Skeletal muscle tissue (tissue), 4 donors: ENCODE data around the gene PLCD1. TPM values are rescaled to one million over a fixed set of nuclear protein-coding genes. Genes with fewer than 3 reads are reported as not detected.

Experiments used
- H3K27ac ChIP-seq: one replicate; pipeline ENCODE4 v1.7.0; 2013; ENCODE audit warnings: mild to moderate bottlenecking, low read depth, low read length, inconsistent platforms
- H3K27me3 ChIP-seq, 3 donors: one replicate each; pipeline ENCODE4 v1.7.0; 2013; ENCODE audit warnings: low read length in 3 of 3; ENCODE audit not compliant: control insufficient read depth in 3 of 3, insufficient read depth in 3 of 3
- H3K36me3 ChIP-seq, 3 donors: one replicate each; pipeline ENCODE4 v1.7.0; 2013; ENCODE audit warnings: low read length in 3 of 3; ENCODE audit not compliant: control insufficient read depth in 3 of 3, insufficient read depth in 3 of 3
- H3K4me1 ChIP-seq, 3 donors: one replicate each; pipeline ENCODE4 v1.7.0; 2013; ENCODE audit warnings: low read length in 3 of 3, mild to moderate bottlenecking in 3 of 3; ENCODE audit not compliant: control insufficient read depth in 3 of 3, insufficient read depth in 3 of 3
- H3K4me3 ChIP-seq, 3 donors: one replicate each; pipeline ENCODE4 v1.7.0; 2013; ENCODE audit warnings: low read length in 3 of 3
- H3K9ac ChIP-seq, 3 donors: one replicate each; pipeline ENCODE4 v1.7.0; 2013; ENCODE audit warnings: low read length in 3 of 3, mild to moderate bottlenecking in 3 of 3, moderate library complexity in 2 of 3, low read depth in 1 of 3
- H3K9me3 ChIP-seq, 3 donors: one replicate each; pipeline ENCODE4 v1.7.0; 2013; ENCODE audit warnings: low read length in 3 of 3; ENCODE audit not compliant: control insufficient read depth in 3 of 3
- total RNA-seq: library from RNA; depleted of rRNA; stranded (reverse); fragments of >200 nt; gene quantifications from one replicate; pipeline ENCODE4 v1.2.3, GENCODE V29; 2014
- donor health status: Osteomylitis.

Gene PLCD1
- total RNA-seq, 1 donor from 2014 or later, result 9.4 TPM

DNA sequence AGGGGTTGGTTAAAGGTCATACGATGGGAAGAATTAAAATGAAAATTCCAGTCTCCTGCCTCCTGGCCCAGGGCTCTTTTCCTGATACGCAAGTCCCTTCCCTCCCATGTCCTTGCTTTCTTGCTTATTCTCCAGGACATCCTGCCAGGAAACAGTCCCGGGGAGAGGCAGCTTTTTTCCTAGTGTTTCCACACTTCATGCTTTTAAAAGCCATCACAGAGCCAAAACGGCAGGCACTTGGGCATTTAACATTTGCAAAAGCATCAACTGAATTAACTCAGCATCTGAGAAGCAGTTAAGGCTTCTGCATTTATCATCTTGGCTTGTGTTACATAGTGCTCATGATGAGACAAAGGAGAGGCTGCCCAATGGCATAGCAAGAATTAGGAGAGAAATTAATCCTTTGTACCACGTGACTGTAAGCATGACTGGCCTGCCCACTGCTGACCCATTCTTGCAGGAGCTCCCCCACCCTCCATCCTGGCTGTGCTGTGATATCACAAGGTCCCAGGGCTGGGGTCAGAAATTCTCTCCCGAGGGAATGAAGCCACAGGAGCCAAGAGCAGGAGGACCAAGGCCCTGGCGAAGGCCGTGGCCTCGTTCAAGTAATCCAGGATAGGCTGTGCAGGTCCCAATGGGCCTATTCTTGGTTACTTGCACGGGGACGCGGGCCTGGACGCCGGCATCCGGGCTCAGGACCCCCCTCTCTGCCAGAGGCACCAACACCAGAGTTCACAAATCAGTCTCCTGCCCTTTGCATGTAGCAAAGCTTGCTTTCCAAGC lies 60.4 kb downstream of the PLCD1 start:
- H3K27me3 ChIP-seq, result no peaks in the 10 kb centered on the region
- no peak overlapping the region for H3K27ac ChIP-seq
- no peaks in the 10 kb centered on the region for H3K9me3 ChIP-seq
- peak overlapping the region in 1 of 3 donors; percentile 50 for H3K9ac ChIP-seq
- peaks cover 0 to 16% (median 4%) of the 10 kb centered on the region in 3 donors for H3K36me3 ChIP-seq
- no peak overlapping the region for H3K4me3 ChIP-seq
- peaks cover 20 to 25% (median 22%) of the 10 kb centered on the region in 3 donors for H3K4me1 ChIP-seq

- H3K4me3 ChIP-seq, result no peak overlapping the region
- H3K27me3 ChIP-seq, result no peaks in the 10 kb centered on the region
- no peaks in the 10 kb centered on the region for H3K9me3 ChIP-seq
- H3K4me1 ChIP-seq, result peaks cover 20 to 27% (median 26%) of the 10 kb centered on the region in 3 donors
- H3K27ac ChIP-seq, result no peak overlapping the region
- H3K36me3 ChIP-seq, result peaks cover 0 to 14% (median 4%) of the 10 kb centered on the region in 3 donors
- no peak overlapping the region for H3K9ac ChIP-seq
Observed at GRCh38 chr3:37968199-37968598, 61.2 kb downstream of the PLCD1 start.

DNA sequence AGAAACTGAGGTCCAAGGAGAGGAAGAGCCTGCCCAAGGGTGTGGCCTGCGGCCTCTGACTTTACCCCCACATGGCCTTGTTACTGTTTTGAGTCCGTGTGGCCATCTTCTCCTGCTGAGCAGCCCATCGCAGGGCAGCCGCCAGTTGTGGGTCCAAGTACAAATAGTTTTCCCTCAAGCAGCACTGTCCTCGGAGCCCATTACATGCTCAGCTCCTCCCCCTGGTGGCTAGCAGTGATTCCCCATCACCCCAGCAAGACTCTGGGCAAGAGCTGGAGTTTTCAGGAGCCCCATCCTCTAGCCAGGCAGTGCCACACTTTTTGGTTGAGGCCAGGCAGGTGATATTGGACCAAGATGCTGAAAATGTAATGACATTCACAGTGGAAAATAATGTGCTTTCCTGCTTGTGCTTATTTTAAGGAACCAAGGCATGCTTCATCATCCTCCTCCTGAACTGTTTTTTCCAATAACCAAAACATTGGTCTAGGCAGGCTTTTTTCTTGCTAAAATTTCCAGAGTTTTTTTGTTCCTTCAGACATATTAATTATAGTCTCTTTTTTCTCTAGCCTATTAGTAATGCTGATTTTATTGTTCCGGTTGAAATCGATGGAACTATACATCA lies 62.1 kb downstream of the PLCD1 start:
- H3K27ac ChIP-seq, result no peak overlapping the region
- H3K9me3 ChIP-seq, result no peaks in the 10 kb centered on the region
- H3K27me3 ChIP-seq, result no peaks in the 10 kb centered on the region
- peaks cover 0 to 11% (median 2%) of the 10 kb centered on the region in 3 donors for H3K36me3 ChIP-seq
- peaks cover 20 to 32% (median 30%) of the 10 kb centered on the region in 3 donors for H3K4me1 ChIP-seq
- H3K4me3 ChIP-seq, result no peak overlapping the region
- H3K9ac ChIP-seq, result no peak overlapping the region

DNA sequence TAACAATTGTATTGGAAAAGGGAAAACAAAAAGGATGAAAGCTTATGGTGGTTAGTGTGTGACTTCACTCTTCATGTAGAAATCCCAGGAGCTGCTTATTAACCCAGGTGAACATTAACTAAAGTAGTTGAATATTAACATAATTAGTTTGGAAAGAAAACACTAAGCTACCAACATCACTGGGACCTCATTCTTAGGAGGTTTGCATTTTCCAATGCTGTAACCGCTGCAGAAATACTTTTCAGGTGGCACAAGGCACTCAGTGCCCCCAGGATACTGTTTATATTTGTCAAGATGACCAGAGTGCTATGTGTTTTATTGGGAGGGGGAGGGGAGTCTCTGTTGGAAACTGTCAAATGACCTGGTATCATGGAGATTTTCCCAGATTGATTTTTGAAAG lies 64.7 kb downstream of the PLCD1 start:
- Histone ChIP-seq H3K27me3 (no peaks in the 10 kb centered on the region), H3K9ac (no peak overlapping the region), H3K9me3 (no peaks in the 10 kb centered on the region), H3K36me3 (no peaks in the 10 kb centered on the region), H3K27ac (peak overlapping the region; percentile 13), H3K4me3 (no peak overlapping the region), H3K4me1 (peaks cover 20 to 30% (median 27%) of the 10 kb centered on the region in 3 donors)

- H3K36me3 ChIP-seq, result no peaks in the 10 kb centered on the region
- peak overlapping the region; percentile 13 for H3K27ac ChIP-seq
- no peak overlapping the region for H3K4me3 ChIP-seq
- no peaks in the 10 kb centered on the region for H3K27me3 ChIP-seq
- H3K9me3 ChIP-seq, result no peaks in the 10 kb centered on the region
- H3K9ac ChIP-seq, result no peak overlapping the region
- H3K4me1 ChIP-seq, result peaks cover 15 to 25% (median 22%) of the 10 kb centered on the region in 3 donors
Observed at GRCh38 chr3:37964146-37964545, 65.3 kb downstream of the PLCD1 start.

DNA sequence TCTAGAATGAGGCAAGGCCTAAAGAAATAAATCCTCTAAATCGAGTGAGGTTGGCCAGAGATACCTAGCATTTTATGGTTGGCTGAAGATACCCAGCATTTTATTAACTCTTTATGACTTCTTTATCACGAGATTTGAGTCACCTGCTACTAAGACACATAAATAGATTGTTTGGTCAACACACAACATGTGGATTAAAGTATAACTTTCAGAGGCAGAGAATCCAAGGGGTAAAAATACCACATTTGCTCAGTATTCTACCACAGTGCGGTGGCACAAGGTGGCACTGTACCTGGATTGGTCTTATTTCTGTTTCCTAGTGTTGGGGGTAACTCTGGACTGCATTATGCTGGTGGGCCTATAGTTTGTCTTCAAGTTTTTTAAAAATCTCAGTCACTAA lies 65.8 kb downstream of the PLCD1 start:
- Histone ChIP-seq H3K27me3 (no peaks in the 10 kb centered on the region), H3K9me3 (no peaks in the 10 kb centered on the region), H3K9ac (no peak overlapping the region), H3K36me3 (no peaks in the 10 kb centered on the region), H3K27ac (peak overlapping the region; percentile 39), H3K4me3 (no peak overlapping the region), H3K4me1 (peaks cover 10 to 19% (median 16%) of the 10 kb centered on the region in 3 donors)

DNA sequence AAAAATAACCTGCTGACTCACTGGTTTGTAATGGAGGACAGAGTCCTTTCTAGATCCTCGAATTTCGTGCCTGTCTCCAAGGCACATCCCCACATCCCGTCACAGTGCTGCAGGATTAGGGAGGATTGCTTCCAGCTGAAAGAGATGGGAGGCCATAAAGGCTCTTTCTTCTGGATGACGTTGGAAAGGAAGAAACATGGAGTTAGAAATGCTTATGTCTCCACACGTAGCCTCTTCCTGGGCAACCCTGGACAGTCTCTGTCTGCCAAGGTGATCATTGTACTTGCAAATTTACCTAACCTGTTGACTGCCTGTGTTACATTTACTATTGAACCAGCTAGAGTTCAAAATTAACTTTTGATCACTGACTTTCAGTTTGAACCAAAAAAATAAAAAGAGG lies 66.4 kb downstream of the PLCD1 start:
- Histone ChIP-seq H3K27ac (peak overlapping the region; percentile 39), H3K4me1 (peaks cover 7 to 18% (median 14%) of the 10 kb centered on the region in 3 donors), H3K36me3 (no peaks in the 10 kb centered on the region), H3K9ac (peak overlapping the region in 1 of 3 donors; percentile 36), H3K4me3 (peak overlapping the region in 1 of 3 donors; percentile 11), H3K9me3 (no peaks in the 10 kb centered on the region), H3K27me3 (no peaks in the 10 kb centered on the region)

- Histone ChIP-seq H3K4me3 (no peak overlapping the region), H3K27ac (peak overlapping the region; percentile 9), H3K4me1 (peaks cover 7 to 16% (median 16%) of the 10 kb centered on the region in 3 donors), H3K36me3 (no peaks in the 10 kb centered on the region), H3K9ac (no peak overlapping the region), H3K27me3 (no peaks in the 10 kb centered on the region), H3K9me3 (no peaks in the 10 kb centered on the region)
Observed at GRCh38 chr3:37961622-37962431, 67.6 kb downstream of the PLCD1 start.

DNA sequence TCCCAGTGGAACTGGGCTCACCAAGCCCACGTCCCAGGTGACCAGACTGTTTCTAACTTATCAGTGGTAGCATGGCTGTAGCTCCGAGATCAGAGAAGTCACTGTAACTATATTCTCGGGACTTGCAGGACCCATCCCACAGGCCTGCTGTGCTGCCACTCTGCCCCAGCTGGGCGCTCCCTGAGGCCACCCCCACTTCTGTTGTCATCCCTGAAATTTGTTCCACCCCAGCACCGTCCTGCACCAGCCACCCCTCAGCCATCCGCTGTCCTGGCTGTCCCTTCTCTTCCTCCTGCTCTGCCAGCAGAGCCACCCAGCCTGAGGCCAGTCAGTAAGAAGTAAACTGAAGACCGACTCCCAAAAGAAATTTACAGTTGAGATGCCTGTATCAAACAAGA lies 71.9 kb downstream of the PLCD1 start:
- no peak overlapping the region for H3K9ac ChIP-seq
- H3K4me1 ChIP-seq, result peaks cover 6 to 12% (median 7%) of the 10 kb centered on the region in 3 donors
- H3K9me3 ChIP-seq, result no peaks in the 10 kb centered on the region
- H3K4me3 ChIP-seq, result no peak overlapping the region
- peaks cover 0 to 6% (median 5%) of the 10 kb centered on the region in 3 donors for H3K36me3 ChIP-seq
- peak overlapping the region; percentile 19 for H3K27ac ChIP-seq
- H3K27me3 ChIP-seq, result no peaks in the 10 kb centered on the region
